AG09319 (cell line): ENCODE data around the gene GNG13.
"Not testable (repeated sequence)": the region's sequence is repeated elsewhere in the genome, so short reads cannot be mapped to it uniquely, and the experiment has no call there.

Experiments
- DNase-seq: peaks from one replicate; pipeline ENCODE4 v3.0.0-alpha.2; 2010; ENCODE audit warnings: low read depth; ENCODE audit errors: extremely low read depth
- CTCF ChIP-seq: IDR thresholded peaks from 2 replicates; pipeline ENCODE4 v1.5.1; 2011; ENCODE audit warnings: low read depth, mild to moderate bottlenecking, inconsistent platforms, low read length, moderate library complexity

GNG13 gene

GRCh38 chr16:822909-823297, 22.4 kb upstream of the GNG13 start:
- TF ChIP-seq CTCF: no peak
- no peak for DNase-seq

- no peak for TF ChIP-seq CTCF
- no peak for DNase-seq
These were observed 21.8 kb upstream of the GNG13 start for GRCh38 chr16:822174-822908.

- DNase-seq: no peak
- TF ChIP-seq CTCF: no peak
These were observed 21.2 kb upstream of the GNG13 start for GRCh38 chr16:821751-822150.

- no peak for DNase-seq
- TF ChIP-seq CTCF: no peak
These were observed 20.2 kb upstream of the GNG13 start for GRCh38 chr16:820748-821147.

- not testable (repeated sequence) for DNase-seq
These were observed 19.5 kb upstream of the GNG13 start for GRCh38 chr16:820044-820408.

- no peak for TF ChIP-seq CTCF
- DNase-seq: no peak
These were observed 19.0 kb upstream of the GNG13 start for GRCh38 chr16:819336-820043.

GRCh38 chr16:818592-818991, 18.1 kb upstream of the GNG13 start:
- no peak for DNase-seq
- TF ChIP-seq CTCF: no peak
